ENCODE measurements around the gene IQCE.
"Not testable (repeated sequence)": the region's sequence is repeated elsewhere in the genome, so short reads cannot be mapped to it uniquely, and the experiment has no call there.

IQCE gene

GRCh38 chr7:2533566-2533965 lies 25.2 kb upstream of the IQCE start:
- DNase-seq: not testable (repeated sequence)

- not testable (repeated sequence) for DNase-seq
Observed at GRCh38 chr7:2534214-2534613, 24.6 kb upstream of the IQCE start.

- not testable (repeated sequence) for DNase-seq
Observed at GRCh38 chr7:2535872-2536627, 22.7 kb upstream of the IQCE start.

- DNase-seq: no peak
Observed at GRCh38 chr7:2537981-2538851, 20.6 kb upstream of the IQCE start.

GRCh38 chr7:2539031-2539911 lies 19.5 kb upstream of the IQCE start:
- DNase-seq: no peak

- DNase-seq: no peak
Observed at GRCh38 chr7:2540133-2540532, 18.6 kb upstream of the IQCE start.

GRCh38 chr7:2540641-2541051 lies 18.1 kb upstream of the IQCE start:
- no peak for DNase-seq

GRCh38 chr7:2541291-2542010 lies 17.3 kb upstream of the IQCE start:
- no peak for DNase-seq

- DNase-seq: no peak
Observed at GRCh38 chr7:2542011-2542915, 16.5 kb upstream of the IQCE start.

GRCh38 chr7:2542916-2543871 lies 15.6 kb upstream of the IQCE start:
- no peak for DNase-seq

GRCh38 chr7:2544541-2545188 lies 14.1 kb upstream of the IQCE start:
- no peak for DNase-seq

- no peak for DNase-seq
Observed at GRCh38 chr7:2545746-2546425, 12.9 kb upstream of the IQCE start.

GRCh38 chr7:2546776-2547586 lies 11.8 kb upstream of the IQCE start:
- no peak for DNase-seq

- no peak for DNase-seq
Observed at GRCh38 chr7:2551418-2551817, 7.4 kb upstream of the IQCE start.

- DNase-seq: no peak
Observed at GRCh38 chr7:2553108-2553507, 5.7 kb upstream of the IQCE start.

GRCh38 chr7:2553831-2554581 lies 4.8 kb upstream of the IQCE start:
- no peak for DNase-seq

- no peak for DNase-seq
Observed at GRCh38 chr7:2554661-2555111, 4.1 kb upstream of the IQCE start.
